Activated CD4-positive, alpha-beta T cell treated with anti-CD3 and anti-CD28 coated beads, Interleukin-2, amount 10 ng/mL, durations not matched to agents 7 days and 5 days (primary cell): ENCODE results near the gene TENT4B. TPM values are rescaled to one million over a fixed set of nuclear protein-coding genes. Genes with fewer than 3 reads are reported as not detected.

Experiments used
- total RNA-seq, 2 experiments: library from RNA; stranded (reverse); gene quantifications; one replicate each; pipeline ENCODE4 v1.2.3, GENCODE V29; 2021

Gene TENT4B
- total RNA-seq, 2 experiments from 2014 or later, result 20.4 to 21.4 TPM

Other genes starting within 250 kb of the TENT4B start
- gene CNEP1R1, start 128.1 kb upstream of the TENT4B start, total RNA-seq, result 10 to 100 TPM; 22.7 to 29.1 TPM
- 10 to 100 TPM; 21.5 to 21.6 TPM for gene HEATR3, start 87.3 kb upstream of the TENT4B start, total RNA-seq
- gene ADCY7, start 113.2 kb downstream of the TENT4B start, total RNA-seq, result 100 to 1,000 TPM; 197 to 255 TPM
- gene BRD7, start 215.7 kb downstream of the TENT4B start, total RNA-seq, result 100 to 1,000 TPM; 102 to 105 TPM